Esophagus squamous epithelium (tissue), 4 donors: ENCODE measurements around the gene ARMH1.

Source experiments
- CTCF ChIP-seq, 6 experiments: fragments of 450-650 bp in 4 of 6; fragments of 200-600 bp in 2 of 6; sonication (generic) in 2 of 6; IDR thresholded peaks; one replicate each; pipeline ENCODE4 v1.5.1; 2016 to 2019; ENCODE audit warnings: antibody characterized with exemption in 6 of 6, mild to moderate bottlenecking in 4 of 6, moderate library complexity in 4 of 6
- POLR2A ChIP-seq, 4 donors: fragments of 450-650 bp; IDR thresholded peaks; one replicate each; pipeline ENCODE4 v1.6.1; 2017; ENCODE audit warnings: antibody characterized with exemption in 4 of 4, mild to moderate bottlenecking in 4 of 4, moderate library complexity in 3 of 4

DNA sequence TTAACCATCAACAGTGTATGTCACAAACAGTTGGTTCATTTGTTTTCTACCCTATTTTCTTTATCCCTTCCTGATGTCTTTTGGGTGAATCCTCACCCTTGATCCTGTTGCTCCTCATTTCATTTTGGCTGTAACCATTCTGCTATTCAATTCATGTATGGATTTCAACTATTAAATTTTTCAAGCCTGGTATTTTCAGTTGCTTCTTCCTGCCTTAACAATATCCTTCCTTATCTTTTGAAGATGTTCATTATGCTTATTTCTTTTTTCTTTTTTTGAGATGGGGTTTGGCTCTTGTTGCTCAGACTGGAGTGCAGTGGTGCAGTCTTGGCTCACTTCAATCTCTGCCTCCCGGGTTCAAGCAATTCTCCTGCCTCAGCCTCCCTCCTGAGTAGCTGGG, 59.3 kb downstream of the ARMH1 start:
- TF ChIP-seq POLR2A (IDR thresholded peaks at IDR 0.05) (no peak), CTCF (IDR thresholded peaks at IDR 0.05) (no peak)
